ENCODE data around the gene UQCC3.
"Not testable (repeated sequence)": the region's sequence is repeated elsewhere in the genome, so short reads cannot be mapped to it uniquely, and the experiment has no call there.

Gene UQCC3

GRCh38 chr11:62671608-62672389 lies at the start of gene UQCC3, which contains the start of gene LBHD1:
TSS of gene UQCC3 (plus strand) at chr11:62671673. CDS start at chr11:62671746, 73 bp downstream.
TSS of gene LBHD1 (minus strand) at chr11:62672267. CDS start at chr11:62670031, 2,236 bp downstream.
- peak; percentile 75 for DNase-seq

GRCh38 chr11:62622476-62623089 lies 48.9 kb upstream of the UQCC3 start:
- DNase-seq, result no peak

- no peak for DNase-seq
Observed at GRCh38 chr11:62627713-62628112, 43.8 kb upstream of the UQCC3 start.

GRCh38 chr11:62632492-62632891 lies 39.0 kb upstream of the UQCC3 start:
- no peak for DNase-seq

- no peak for DNase-seq
Observed at GRCh38 chr11:62644220-62644619, 27.3 kb upstream of the UQCC3 start.

- DNase-seq, result no peak
Observed at GRCh38 chr11:62645671-62645945, 25.9 kb upstream of the UQCC3 start.

- peak; percentile 91 for DNase-seq
Observed at GRCh38 chr11:62645946-62646824, 25.3 kb upstream of the UQCC3 start, which contains the start of gene GANAB. TSS of gene GANAB (minus strand) at chr11:62646613. CDS start at chr11:62646599, 14 bp downstream.

GRCh38 chr11:62646825-62647608 lies 24.5 kb upstream of the UQCC3 start:
- no peak for DNase-seq

GRCh38 chr11:62647609-62648005 lies 23.9 kb upstream of the UQCC3 start:
- DNase-seq, result no peak

GRCh38 chr11:62648185-62648966 lies 23.1 kb upstream of the UQCC3 start:
- DNase-seq, result no peak

GRCh38 chr11:62648967-62649364 lies 22.5 kb upstream of the UQCC3 start:
- no peak for DNase-seq

- no peak for DNase-seq
Observed at GRCh38 chr11:62649486-62649885, 22.0 kb upstream of the UQCC3 start.

GRCh38 chr11:62650283-62650682 lies 21.2 kb upstream of the UQCC3 start:
- DNase-seq, result not testable (repeated sequence)

- no peak for DNase-seq
Observed at GRCh38 chr11:62652161-62653006, 19.1 kb upstream of the UQCC3 start.

- DNase-seq, result no peak
Observed at GRCh38 chr11:62654297-62654696, 17.2 kb upstream of the UQCC3 start.

- DNase-seq, result no peak
Observed at GRCh38 chr11:62656796-62657429, 14.6 kb upstream of the UQCC3 start.

- peak; percentile 28 for DNase-seq
Observed at GRCh38 chr11:62664405-62665074, 6.9 kb upstream of the UQCC3 start.

GRCh38 chr11:62665075-62665598 lies 6.3 kb upstream of the UQCC3 start, which contains the start of the genes C11orf98 and CSKMT:
TSS of gene C11orf98 (minus strand) at chr11:62665210. CDS start at chr11:62665169, 41 bp downstream.
TSS of gene CSKMT (plus strand) at chr11:62665312. CDS start at chr11:62665880, 568 bp downstream.
- peak; percentile 70 for DNase-seq

GRCh38 chr11:62665599-62666258 lies 5.7 kb upstream of the UQCC3 start:
- DNase-seq, result no peak
